ENCODE measurements around the gene UMOD.
"Not testable (repeated sequence)": the region's sequence is repeated elsewhere in the genome, so short reads cannot be mapped to it uniquely, and the experiment has no call there.

Gene UMOD

DNA sequence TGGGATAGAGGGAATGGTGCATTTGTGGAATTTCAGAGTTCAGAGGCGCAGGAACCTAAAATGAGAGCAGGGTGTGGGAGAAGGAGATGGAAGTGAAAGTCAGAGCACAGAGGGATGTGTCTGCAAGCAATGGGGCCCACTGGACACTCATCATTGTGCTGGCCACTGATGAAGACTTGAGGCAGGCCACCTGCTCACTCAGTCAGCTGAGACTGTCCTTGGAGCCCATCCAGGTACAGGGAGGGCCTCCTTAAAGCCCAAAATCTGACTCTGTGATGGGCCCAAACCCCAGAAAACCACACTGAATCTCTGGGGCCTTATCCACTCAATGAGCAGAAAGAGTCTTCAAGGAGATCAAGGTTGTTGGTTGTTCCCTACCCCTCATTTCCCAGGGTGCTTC lies 30.8 kb downstream of the UMOD start:
- no peak for DNase-seq
- TF ChIP-seq GATA1 (IDR thresholded peaks at IDR 0.05; ENCODE audit: low read depth, low read length) (no peak), POLR2A (IDR thresholded peaks at IDR 0.05; ENCODE audit: low read length) (no peak)

DNA sequence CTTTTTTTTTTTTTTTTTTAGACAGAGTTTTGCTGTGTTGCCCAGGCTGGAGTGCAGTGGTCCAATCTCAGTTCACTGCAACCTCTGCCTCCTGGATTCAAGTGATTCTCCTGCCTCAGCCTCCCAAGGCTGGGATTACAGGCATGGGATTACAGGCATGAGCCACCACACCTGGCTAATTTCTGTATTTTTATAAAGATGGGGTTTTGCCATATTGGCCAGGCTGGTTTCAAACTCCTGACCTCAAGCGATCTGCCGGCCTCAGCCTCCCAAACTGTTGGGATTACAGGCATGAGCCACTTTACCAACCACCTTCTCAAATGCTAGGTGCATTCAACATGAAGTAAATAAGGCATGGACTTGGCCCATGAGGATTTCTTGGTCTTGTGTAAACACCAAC lies 31.5 kb downstream of the UMOD start:
- not testable (repeated sequence) for DNase-seq

DNA sequence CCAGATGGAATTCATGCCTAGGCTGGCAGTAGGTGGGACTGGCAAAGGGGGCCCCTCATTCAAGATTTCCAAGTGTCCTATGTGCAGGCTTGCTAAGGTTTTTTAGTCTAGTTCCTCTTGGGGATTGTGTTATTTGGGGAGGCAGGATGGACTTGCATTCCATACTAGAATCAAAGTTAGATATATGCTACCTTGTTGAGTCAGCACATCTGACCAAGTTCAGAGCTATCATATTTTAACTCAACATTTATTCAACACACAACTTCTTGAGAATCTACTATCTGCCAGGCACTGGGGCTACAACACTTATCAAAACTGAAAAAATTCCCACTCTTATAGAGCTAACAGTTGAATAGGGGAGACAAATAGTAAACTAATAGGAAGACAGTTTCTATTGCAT lies 31.9 kb downstream of the UMOD start:
- TF ChIP-seq POLR2A (IDR thresholded peaks at IDR 0.05; ENCODE audit: low read length) (no peak), GATA1 (IDR thresholded peaks at IDR 0.05; ENCODE audit: low read depth, low read length) (no peak)
- no peak for DNase-seq

DNA sequence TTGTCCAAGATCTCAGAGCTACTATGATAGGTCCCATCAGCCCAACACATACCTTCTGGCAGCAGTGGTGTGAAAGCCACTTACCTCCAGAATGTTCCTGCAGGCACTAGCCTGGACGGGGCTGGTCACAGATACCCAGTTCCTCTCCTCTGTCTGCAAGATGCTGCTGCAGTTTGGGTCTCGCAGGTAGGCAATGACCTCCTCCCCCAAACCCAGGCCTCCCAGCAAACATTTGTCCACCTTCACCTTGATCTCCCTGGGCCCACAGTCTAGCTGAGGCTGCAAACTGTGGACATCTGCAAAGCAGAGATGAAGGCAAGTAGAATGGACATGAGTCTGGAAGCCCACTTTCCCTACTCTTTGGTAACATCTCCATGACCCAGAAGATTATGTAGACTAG lies 32.3 kb downstream of the UMOD start:
- DNase-seq: no peak
- TF ChIP-seq GATA1 (IDR thresholded peaks at IDR 0.05; ENCODE audit: low read depth, low read length) (no peak), POLR2A (IDR thresholded peaks at IDR 0.05; ENCODE audit: low read length) (no peak)

DNA sequence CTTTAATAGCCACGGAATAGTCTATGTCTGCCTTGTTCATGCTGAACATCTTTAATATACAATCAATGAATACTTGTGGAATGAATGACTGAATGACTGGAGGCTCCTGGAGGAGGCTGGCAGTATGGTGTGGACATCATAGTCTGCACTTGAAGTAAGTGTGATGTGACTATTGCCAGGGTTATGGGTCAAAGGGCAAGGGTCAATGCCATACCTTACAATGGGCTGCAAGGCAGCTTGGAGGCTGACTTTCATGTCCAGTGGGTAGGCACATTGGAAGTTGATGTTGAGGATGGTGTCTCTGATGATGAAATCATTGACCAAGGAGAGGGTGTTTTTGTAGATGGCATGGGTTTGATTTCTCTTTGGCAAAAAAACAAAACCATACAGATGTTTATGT lies 33.1 kb downstream of the UMOD start:
- DNase-seq: no peak
- no peak for TF ChIP-seq POLR2A (IDR thresholded peaks at IDR 0.05; ENCODE audit: low read length)
- TF ChIP-seq GATA1 (IDR thresholded peaks at IDR 0.05; ENCODE audit: low read depth, low read length): no peak

DNA sequence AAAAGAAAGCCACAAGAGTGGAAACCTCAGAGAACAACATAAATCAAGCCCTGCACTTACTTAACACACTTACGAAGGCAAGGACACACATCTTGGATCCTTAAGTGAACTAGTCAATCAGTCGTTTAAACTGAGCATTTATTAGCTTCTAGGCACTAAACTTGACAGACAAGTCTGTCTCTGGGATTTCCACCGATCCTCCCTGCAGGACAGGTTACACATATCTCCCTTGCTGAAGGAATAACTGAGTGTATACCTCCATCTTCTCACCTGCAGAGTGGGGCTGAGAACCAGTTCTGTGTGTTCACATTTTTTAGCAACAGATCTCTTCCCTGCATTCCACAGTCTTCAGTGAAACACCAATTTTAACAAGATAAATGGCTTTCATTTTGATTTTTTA lies 34.1 kb downstream of the UMOD start:
- no peak for TF ChIP-seq POLR2A (IDR thresholded peaks at IDR 0.05; ENCODE audit: low read length)
- TF ChIP-seq GATA1 (IDR thresholded peaks at IDR 0.05; ENCODE audit: low read depth, low read length): no peak
- DNase-seq: no peak

DNA sequence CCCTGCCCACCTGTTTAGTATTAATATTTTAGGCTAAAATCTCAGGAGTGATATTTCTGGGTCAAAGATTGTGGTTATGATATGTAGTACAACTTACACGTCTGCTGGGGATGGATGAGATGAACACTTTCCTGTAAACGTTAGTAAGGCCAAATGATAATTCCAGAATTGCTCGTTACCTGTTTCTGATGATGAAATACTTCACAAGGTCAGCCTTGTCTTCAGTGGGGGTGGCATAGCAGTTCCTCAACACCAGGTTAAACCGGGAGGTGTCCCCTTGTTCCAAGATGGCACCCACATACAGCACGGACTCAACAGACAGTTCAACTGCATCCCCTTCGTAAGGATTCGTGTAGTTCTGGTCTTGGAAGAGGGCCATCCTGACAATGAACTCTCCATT lies 34.5 kb downstream of the UMOD start:
- no peak for DNase-seq
- TF ChIP-seq POLR2A (IDR thresholded peaks at IDR 0.05; ENCODE audit: low read length) (no peak), GATA1 (IDR thresholded peaks at IDR 0.05; ENCODE audit: low read depth, low read length) (no peak)

DNA sequence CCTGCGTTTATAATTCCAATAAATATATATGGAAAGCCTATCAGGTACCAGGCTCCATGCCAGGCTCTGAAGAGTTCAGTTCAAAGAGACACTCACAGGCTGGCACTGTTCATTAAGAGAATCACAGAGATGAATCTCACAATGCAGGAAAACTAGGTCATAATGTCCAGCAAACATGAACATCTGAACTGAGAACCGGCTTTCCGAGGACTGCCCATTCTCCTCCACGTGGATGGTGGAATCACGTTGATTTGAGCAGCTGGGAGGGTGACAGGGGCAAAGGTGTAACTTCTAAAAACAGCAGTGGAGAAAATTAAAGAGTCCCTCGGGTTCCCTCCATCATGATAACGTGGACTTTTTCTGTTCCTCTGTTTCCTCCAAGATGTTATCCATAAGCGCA lies 35.4 kb downstream of the UMOD start:
- DNase-seq: no peak
- TF ChIP-seq POLR2A (IDR thresholded peaks at IDR 0.05; ENCODE audit: low read length) (no peak), GATA1 (IDR thresholded peaks at IDR 0.05; ENCODE audit: low read depth, low read length) (no peak)

DNA sequence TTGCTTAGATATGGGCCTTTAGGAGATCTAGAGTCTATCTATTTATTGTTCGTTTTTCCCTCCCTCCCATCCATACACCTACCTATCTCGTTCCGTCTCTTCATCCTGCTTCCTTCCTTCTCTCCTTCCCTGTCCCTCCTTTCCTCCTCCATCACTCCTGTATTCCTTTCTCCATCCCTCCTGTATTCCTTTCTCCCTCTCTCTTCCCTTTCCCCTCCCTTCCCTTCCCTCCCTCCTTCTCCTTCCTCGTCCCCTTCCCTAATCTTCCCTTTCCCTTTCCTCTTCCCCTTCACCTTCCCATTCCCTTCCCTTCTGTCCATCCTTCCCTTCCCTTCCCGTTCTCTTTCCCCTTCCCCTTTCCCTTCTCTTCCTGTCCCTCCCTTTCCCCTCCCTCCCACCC lies 35.8 kb downstream of the UMOD start:
- DNase-seq: no peak
- TF ChIP-seq POLR2A (IDR thresholded peaks at IDR 0.05; ENCODE audit: low read length) (no peak), GATA1 (IDR thresholded peaks at IDR 0.05; ENCODE audit: low read depth, low read length) (no peak)

DNA sequence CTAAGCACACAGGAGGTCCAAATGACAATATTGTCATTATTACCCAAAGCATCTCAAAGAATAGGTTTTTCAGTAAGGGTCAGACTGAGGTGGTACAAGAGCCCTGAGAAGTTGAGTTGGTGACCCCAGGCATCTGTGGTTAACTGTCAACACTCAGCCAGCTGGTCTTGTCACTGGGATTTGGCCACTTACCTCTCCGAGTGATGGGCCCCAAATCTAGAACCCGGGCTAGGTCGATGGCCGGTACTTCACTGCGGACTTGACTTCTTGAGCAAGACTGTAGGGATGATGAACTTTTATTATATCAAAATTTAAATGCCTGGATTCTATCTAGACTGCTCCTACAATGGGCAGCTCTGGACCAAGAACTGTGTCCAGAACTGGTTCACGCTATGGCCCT lies 36.8 kb downstream of the UMOD start:
- DNase-seq: no peak
- TF ChIP-seq POLR2A (IDR thresholded peaks at IDR 0.05; ENCODE audit: low read length) (no peak), GATA1 (IDR thresholded peaks at IDR 0.05; ENCODE audit: low read depth, low read length) (no peak)

DNA sequence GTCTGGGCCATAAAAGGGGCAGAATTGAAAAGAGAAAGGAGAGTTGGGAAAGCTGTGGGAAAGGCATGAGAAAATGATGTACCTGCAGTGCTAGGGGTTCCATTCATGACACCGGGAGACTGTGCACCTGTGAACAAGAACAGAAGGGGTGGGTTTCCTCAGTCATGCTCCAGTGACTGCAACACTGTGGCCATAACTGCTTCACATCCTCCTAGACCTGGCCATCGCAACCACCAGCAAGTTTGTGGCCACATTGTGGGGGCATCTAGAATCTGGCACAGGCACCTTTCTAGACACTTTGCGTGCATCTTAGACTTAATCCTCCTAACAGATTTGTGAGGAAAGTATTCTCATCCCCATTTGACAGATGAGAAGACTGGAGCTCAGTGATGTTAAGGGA lies 37.9 kb downstream of the UMOD start:
- TF ChIP-seq POLR2A (IDR thresholded peaks at IDR 0.05; ENCODE audit: low read length) (no peak), GATA1 (IDR thresholded peaks at IDR 0.05; ENCODE audit: low read depth, low read length) (no peak)
- no peak for DNase-seq

DNA sequence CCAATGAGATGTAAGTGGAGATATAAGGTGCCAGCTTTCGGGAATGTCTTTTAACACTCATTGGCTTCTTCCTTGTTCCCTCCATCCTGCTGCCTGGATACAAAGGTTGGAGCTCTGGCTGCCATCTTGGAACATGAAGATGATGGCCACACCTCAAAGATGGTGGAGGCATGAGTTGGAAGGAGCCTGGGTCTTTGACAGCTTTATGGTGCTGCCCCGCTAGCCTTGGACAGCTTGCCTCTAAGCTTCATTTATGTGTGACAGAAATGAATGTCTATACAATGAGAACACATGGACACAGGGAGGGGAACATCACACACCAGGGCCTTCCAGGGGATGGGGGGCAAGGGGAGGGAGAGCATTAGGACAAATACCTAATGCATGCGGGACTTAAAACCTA lies 38.8 kb downstream of the UMOD start:
- TF ChIP-seq GATA1 (IDR thresholded peaks at IDR 0.05; ENCODE audit: low read depth, low read length) (no peak), POLR2A (IDR thresholded peaks at IDR 0.05; ENCODE audit: low read length) (no peak)
- no peak for DNase-seq

DNA sequence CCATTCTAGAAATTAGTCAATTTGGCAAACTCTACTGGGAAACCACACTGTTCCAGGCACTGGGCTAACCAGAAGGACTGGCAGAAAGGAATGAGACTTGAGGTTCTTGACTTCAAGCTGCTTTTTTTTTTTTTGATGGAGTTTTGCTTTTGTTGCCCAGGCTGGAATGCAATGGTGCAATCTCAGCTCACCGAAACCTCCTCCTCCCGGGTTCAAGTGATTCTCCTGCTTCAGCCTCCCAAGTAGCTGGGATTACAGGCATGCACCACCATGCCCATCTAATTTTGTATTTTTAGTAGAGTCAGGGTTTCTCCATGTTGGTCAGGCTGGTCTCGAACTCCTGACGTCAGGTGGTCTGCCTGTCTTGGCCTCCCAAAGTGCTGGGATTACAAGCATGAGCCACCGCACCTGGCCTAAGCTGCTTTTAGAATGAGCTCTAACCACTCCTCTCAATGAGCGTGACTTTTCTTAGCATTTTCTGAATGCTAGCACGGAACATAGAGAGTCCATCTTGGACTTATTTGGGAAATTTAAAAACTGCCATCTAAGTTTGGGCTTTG lies 39.9 kb downstream of the UMOD start:
- DNase-seq: not testable (repeated sequence)

DNA sequence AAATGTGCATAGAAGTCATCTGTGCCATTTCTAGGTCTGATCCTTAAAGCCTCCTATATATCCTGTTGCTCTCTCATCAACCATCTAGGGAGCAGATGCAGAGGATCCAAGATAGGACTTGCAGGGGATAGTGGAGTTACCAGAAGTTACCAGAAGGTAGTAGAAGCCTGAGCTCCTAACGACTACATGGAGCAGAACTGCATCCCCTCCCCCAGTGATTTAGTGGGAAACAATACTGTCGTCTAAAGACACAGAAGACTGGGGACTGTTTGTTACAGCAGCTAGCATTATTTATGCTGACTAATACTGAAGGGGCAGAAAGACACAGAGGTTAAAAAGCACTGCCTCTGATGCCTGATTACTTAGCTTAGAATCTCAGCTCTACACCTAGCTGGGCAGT lies 41.0 kb downstream of the UMOD start:
- TF ChIP-seq POLR2A (IDR thresholded peaks at IDR 0.05; ENCODE audit: low read length) (no peak), GATA1 (IDR thresholded peaks at IDR 0.05; ENCODE audit: low read depth, low read length) (no peak)
- no peak for DNase-seq

DNA sequence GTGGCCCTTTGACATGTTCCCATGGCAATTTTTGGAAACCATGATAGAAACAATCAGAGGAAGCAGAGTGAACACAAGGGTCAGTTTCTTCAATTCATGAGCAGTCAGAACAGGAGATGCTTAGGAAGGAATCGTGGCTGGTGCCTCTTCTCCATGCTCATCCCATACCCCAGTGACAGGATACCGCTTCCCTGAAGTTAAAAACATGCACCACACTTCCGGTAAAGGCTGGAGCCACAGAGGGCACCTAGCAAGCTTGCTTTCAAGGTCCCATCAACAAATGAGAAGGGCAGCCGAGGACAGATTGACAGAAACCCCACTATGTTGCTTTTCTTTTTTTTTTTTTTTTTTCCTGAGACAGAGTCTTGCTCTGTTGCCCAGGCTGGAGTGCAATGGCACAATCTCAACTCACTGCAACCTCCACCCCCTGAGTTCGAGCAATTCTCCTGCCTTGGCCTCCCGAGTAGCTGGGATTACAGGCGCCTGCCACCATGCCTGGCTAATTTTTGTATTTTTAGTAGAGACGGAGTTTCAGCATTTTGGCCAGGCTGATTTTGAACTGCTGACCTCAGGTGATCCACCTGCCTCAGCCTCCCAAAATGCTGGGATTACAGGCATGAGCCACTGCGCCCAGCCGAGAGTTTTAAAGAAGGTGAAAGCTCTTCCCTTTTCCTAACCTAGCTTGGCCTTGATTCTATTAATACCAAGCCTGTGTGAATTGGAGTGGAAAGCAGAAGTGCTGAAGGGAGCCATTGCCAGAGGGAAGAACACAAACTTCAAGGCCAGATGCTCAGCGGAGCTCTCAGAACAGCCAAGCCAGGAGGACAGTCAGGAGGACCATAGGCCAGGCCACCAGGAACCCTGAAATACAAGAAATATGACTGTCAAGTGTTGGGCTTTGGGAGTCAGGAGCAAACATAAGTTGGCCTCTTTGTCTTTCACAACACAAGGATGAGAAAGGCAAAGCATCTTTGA lies 41.8 kb downstream of the UMOD start:
- no peak for TF ChIP-seq GATA1 (IDR thresholded peaks at IDR 0.05; ENCODE audit: low read depth, low read length)
- TF ChIP-seq POLR2A (IDR thresholded peaks at IDR 0.05; ENCODE audit: low read length): no peak
- no peak for DNase-seq

Measured in erythroblast (primary cell).